Measurements from ENCODE around the gene NDUFA13.

The NDUFA13 gene

DNA sequence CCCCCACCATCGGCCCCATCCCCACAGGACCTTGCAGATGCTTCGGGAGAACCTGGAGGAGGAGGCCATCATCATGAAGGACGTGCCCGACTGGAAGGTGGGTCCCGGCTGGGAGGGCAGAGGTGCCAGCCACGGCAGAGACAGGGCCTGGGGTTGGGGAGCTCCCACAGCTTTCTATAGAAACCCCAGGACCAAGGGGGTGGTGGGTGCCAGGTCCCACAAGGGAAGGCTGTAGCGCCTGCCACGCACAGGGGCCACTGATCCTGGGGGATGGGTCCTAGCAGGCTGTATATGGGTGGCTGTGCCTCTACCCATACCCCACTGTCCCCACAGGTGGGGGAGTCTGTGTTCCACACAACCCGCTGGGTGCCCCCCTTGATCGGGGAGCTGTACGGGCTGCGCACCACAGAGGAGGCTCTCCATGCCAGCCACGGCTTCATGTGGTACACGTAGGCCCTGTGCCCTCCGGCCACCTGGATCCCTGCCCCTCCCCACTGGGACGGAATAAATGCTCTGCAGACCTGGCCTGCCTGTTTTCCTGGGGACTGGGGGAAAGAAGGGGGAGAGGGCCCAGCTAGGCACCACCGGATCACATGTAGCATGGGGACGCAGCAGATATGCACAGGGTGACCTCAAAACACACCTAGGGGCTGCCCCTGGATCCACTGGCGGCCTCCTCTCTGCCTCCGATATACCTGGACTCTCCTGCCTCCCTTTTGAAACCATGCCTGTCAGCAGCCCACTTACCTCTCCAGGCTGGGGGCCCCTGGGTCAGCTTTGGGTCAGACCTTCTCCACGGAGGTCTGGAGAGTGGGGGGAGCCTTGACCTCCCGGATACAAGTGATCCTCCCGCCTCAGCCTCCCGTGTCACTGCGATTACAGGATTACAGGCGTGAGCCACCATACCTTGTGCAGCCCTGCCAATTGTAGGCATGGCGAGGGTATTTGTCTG lies 11.9 kb downstream of the NDUFA13 start:
- TF ChIP-seq, protein P1, sequence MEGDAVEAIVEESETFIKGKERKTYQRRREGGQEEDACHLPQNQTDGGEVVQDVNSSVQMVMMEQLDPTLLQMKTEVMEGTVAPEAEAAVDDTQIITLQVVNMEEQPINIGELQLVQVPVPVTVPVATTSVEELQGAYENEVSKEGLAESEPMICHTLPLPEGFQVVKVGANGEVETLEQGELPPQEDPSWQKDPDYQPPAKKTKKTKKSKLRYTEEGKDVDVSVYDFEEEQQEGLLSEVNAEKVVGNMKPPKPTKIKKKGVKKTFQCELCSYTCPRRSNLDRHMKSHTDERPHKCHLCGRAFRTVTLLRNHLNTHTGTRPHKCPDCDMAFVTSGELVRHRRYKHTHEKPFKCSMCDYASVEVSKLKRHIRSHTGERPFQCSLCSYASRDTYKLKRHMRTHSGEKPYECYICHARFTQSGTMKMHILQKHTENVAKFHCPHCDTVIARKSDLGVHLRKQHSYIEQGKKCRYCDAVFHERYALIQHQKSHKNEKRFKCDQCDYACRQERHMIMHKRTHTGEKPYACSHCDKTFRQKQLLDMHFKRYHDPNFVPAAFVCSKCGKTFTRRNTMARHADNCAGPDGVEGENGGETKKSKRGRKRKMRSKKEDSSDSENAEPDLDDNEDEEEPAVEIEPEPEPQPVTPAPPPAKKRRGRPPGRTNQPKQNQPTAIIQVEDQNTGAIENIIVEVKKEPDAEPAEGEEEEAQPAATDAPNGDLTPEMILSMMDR (IDR thresholded peaks at IDR 0.05; ENCODE audit: low read depth, low read length) = no peak
- H3K4me3 ChIP-seq (ENCODE audit: low read depth, low read length) = no peak overlapping the region

DNA sequence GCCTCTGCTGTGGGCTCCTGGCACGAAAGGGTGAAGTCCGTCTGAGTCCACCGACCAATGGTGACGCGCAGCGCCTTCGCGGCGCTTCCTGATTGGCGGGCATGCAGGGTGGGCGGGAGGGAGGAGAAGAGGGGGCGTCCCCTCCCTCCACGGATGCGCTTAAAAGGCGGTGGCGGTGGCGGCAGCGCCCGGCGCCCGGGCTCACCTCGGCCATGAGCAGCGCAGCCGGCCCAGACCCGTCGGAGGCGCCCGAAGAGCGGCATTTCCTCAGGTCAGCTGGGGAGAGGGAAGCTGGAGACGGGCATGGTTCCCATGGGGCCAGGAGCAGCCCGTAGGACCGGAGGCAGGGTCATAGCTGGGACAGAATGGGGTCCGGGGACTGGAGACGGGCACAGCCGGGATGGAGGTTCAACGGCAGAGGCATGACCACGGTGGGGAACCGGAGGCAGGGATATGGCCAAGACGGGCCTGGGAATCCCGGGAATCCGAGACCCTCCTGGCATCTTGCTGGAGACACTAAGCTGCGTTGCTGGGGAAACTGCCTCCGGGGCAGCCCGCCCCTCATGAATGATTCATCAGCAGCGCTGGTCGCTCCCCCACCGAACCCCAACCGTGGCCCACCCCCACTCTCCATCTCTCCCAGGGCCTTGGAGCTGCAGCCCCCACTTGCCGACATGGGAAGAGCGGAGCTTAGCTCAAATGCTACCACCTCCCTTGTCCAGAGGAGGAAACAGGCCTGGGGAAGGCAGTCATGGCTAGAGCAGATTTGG lies 12.9 kb downstream of the NDUFA13 start, which contains the start of gene YJEFN3:
Gene YJEFN3 (plus strand): TSS at position 191 of the 770 bp plus-strand sequence. CDS start 22 bp downstream, at position 213.
- TF ChIP-seq, protein P1 (IDR thresholded peaks at IDR 0.05; ENCODE audit: low read depth, low read length) = no peak
- H3K4me3 ChIP-seq (ENCODE audit: low read depth, low read length) = no peak within 1 kb of the TSS

DNA sequence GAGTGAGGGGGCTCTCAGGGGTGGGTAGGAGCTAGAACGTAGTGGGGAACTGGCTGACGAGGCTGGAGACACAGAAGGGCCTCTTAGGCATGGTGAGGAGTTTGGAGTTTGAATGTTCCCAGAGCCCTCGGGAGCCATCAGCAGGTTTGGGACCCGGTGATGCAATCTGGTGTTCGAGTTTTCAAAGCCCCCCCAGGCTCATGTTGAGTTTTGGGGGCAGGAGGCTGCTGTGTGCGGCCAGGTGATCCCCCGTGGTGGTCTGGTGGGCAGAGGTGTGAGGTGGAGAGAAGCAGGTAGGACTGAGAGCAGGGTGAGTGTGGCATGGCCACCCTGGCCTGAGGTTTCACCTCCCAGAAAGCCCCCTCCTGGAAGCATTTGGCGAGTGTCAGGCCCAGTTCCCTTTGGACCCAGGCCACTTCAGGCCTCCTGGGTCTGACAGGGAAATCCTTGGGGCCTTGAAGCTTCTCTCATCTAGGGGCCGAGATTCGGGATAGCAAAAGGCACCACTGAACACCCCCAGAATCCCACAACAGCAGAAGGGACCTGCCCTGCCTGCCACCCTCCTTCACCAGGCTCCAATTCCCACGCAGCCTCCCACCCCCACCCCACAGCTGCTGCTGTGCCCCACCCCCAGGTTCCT lies 13.9 kb downstream of the NDUFA13 start:
- H3K4me3 ChIP-seq (ENCODE audit: low read depth, low read length) = no peak overlapping the region
- TF ChIP-seq, protein P1 (IDR thresholded peaks at IDR 0.05; ENCODE audit: low read depth, low read length) = no peak

DNA sequence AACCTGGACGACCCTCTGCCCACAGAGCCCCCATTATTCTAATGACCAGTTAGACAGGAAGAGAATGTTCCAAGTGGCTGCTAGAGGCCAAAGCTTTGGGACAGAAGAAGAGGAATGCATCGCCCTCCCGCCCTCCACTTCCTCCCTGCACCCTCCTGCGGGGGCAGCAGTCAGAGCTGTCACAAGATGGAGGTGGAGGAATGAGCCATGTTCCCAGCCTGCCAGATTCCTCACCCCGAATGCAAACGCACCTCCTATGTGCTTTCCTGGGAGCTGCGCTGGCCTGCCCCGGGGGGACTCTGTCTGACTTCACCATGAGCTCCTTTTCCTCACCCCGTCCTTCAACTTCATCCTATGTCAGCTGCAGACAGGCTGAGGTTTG lies 14.4 kb downstream of the NDUFA13 start:
- TF ChIP-seq, protein P1 (IDR thresholded peaks at IDR 0.05; ENCODE audit: low read depth, low read length) = peak; percentile 4; the same call in 1 of the 2 replicates
- H3K4me3 ChIP-seq (ENCODE audit: low read depth, low read length) = no peak overlapping the region

DNA sequence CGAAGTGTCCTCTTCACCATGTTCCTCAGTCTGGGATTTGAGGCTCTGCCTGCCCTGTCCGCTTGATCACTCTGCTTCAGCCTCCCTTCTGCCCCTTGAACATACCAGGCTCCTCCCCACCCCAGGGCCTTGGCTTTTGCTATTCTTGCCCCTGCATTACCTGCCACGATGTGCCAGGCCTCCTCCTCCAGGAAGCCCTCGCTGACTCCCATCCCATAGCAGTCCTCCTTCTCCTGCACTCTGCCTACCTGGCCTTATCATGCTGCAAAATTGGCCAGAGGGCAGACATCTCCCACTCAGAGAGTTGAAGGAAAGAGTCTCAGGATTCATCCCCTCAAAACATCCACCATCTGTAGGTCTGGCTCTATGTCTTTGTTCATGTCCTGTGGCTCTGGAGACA lies 14.9 kb downstream of the NDUFA13 start:
- no peak overlapping the region for H3K4me3 ChIP-seq (ENCODE audit: low read depth, low read length)
- TF ChIP-seq, protein P1 (IDR thresholded peaks at IDR 0.05; ENCODE audit: low read depth, low read length) = no peak

DNA sequence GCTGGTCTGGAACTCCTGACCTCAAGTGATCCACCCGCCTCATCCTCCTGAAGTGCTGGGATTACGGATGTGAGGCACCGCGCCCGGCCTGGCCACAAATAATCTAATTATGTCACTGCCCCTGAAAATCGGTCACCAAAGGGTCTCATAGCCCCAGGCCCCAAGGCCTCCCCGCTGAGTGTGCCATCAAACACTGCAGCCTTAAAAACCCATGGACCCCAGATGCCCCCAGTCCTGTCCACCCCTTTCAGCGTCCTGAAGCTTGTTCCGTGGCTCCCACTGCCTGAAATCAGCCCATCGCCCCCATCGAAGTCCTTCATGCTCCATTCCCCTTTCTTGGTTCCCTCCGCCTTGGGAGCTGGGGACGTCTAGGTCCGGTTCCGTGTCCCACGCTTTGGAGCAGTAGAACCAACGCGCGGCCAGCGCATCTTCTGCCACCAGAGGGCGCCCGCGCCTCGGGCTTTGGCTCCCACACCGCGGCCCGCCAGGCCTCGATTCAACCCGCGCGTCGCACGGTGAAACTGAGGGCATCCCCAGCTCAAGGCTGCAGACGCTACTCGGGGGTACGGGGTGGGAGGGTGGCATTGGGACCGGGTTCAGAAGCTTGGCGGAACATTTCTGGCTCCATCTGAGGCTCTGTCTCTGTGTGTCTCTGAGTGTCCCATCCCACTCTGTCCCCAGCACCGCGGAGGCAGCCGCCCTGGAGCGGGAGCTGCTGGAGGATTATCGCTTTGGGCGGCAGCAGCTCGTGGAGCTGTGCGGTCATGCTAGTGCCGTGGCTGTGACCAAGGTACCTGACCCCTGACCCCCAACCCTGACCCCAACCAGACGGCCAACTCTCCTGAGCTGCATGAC lies 16.2 kb downstream of the NDUFA13 start:
- TF ChIP-seq, protein P1 (IDR thresholded peaks at IDR 0.05; ENCODE audit: low read depth, low read length) = peak; percentile 90
- H3K4me3 ChIP-seq (ENCODE audit: low read depth, low read length) = no peak overlapping the region

Measured in WI38 (cell line).